HEK293 (cell line): Measurements from ENCODE around the gene E2F1.

Experiments
- KLF8 ChIP-seq: fragments of 450-650 bp; formaldehyde crosslinking; IDR thresholded peaks from 2 replicates; pipeline ENCODE4 v1.5.1; 2016; ENCODE audit warnings: missing biosample characterization, missing genetic modification characterization
- MYNN ChIP-seq: fragments of 450-650 bp; formaldehyde crosslinking; IDR thresholded peaks from 2 replicates; pipeline ENCODE4 v1.5.1; 2016; ENCODE audit warnings: missing biosample characterization, missing genetic modification characterization, borderline replicate concordance
- SP7 ChIP-seq: fragments of 450-650 bp; formaldehyde crosslinking; IDR thresholded peaks from 2 replicates; pipeline ENCODE4 v1.5.1; 2016; ENCODE audit warnings: missing biosample characterization, missing genetic modification characterization
- ZBTB7A ChIP-seq: fragments of 450-650 bp; formaldehyde crosslinking; IDR thresholded peaks from 2 replicates; pipeline ENCODE4 v1.5.1; 2016; ENCODE audit warnings: low read depth, missing biosample characterization, missing genetic modification characterization
- ZNF19 ChIP-seq: fragments of 450-650 bp; formaldehyde crosslinking; IDR thresholded peaks from 2 replicates; pipeline ENCODE4; 2016; ENCODE audit warnings: missing biosample characterization, missing genetic modification characterization, low read depth
- ZNF324 ChIP-seq: fragments of 450-650 bp; formaldehyde crosslinking; IDR thresholded peaks from 2 replicates; pipeline ENCODE4 v1.5.1; 2016; ENCODE audit warnings: missing biosample characterization, missing genetic modification characterization
- ZNF366 ChIP-seq: fragments of 450-650 bp; formaldehyde crosslinking; conservative IDR thresholded peaks from 2 replicates; pipeline ENCODE4 v1.5.1; 2016; ENCODE audit warnings: missing biosample characterization, missing genetic modification characterization
- ZNF391 ChIP-seq: fragments of 450-650 bp; formaldehyde crosslinking; IDR thresholded peaks from 2 replicates; pipeline ENCODE4 v1.5.1; 2016; ENCODE audit warnings: low read depth, missing biosample characterization, missing genetic modification characterization, borderline replicate concordance
- ZNF48 ChIP-seq: fragments of 450-650 bp; formaldehyde crosslinking; IDR thresholded peaks from 2 replicates; pipeline ENCODE4 v1.5.1; 2016; ENCODE audit warnings: missing biosample characterization, missing genetic modification characterization
- ZNF510 ChIP-seq: fragments of 450-650 bp; formaldehyde crosslinking; IDR thresholded peaks from 2 replicates; pipeline ENCODE4 v1.5.1; 2018; ENCODE audit warnings: mild to moderate bottlenecking, missing genetic modification characterization, missing biosample characterization; ENCODE audit not compliant: insufficient replicate concordance
- ZNF677 ChIP-seq: fragments of 450-650 bp; IDR thresholded peaks from 2 replicates; pipeline ENCODE4 v1.5.0; 2018; ENCODE audit warnings: missing biosample characterization, mild to moderate bottlenecking, missing genetic modification characterization, moderate library complexity
- ZNF707 ChIP-seq: fragments of 450-650 bp; formaldehyde crosslinking; IDR thresholded peaks from 2 replicates; pipeline ENCODE4 v1.5.1; 2016; ENCODE audit warnings: missing biosample characterization, missing genetic modification characterization
- TF ChIP-seq, protein P1 (sequence below): fragments of 450-650 bp; formaldehyde crosslinking; IDR thresholded peaks from 2 replicates; pipeline ENCODE4 v1.5.1; 2016; ENCODE audit warnings: missing biosample characterization, missing genetic modification characterization, borderline replicate concordance
- TF ChIP-seq, protein P2 (sequence below): fragments of 450-650 bp; formaldehyde crosslinking; IDR thresholded peaks from 2 replicates; pipeline ENCODE4 v1.5.1; 2017; ENCODE audit warnings: missing biosample characterization, missing genetic modification characterization
- TF ChIP-seq, protein P3 (sequence below): fragments of 450-650 bp; formaldehyde crosslinking; IDR thresholded peaks from 2 replicates; pipeline ENCODE4 v1.5.1; 2016; ENCODE audit warnings: missing biosample characterization, missing genetic modification characterization
- TF ChIP-seq, protein P4 (sequence below): IDR thresholded peaks from 2 replicates; pipeline ENCODE4 v1.6.1; 2011; ENCODE audit warnings: mild to moderate bottlenecking, low read depth, low read length, borderline replicate concordance
- TF ChIP-seq, protein P5 (sequence below): fragments of 450-650 bp; formaldehyde crosslinking; IDR thresholded peaks from 2 replicates; pipeline ENCODE4 v1.5.1; 2017; ENCODE audit warnings: missing biosample characterization, missing genetic modification characterization
- TF ChIP-seq, protein P6 (sequence below): fragments of 450-650 bp; formaldehyde crosslinking; IDR thresholded peaks from 2 replicates; pipeline ENCODE4 v1.5.1; 2016; ENCODE audit warnings: missing biosample characterization, missing genetic modification characterization, low read depth
- TF ChIP-seq, protein P7 (sequence below): sonication (generic); formaldehyde crosslinking; IDR thresholded peaks from 2 replicates; pipeline ENCODE4 v1.8.1; 2022; ENCODE audit warnings: mild to moderate bottlenecking, moderate library complexity, missing genetic modification reagents
- TF ChIP-seq, protein P8 (sequence below): fragments of 450-650 bp; formaldehyde crosslinking; IDR thresholded peaks from 2 replicates; pipeline ENCODE4 v1.5.1; 2016; ENCODE audit warnings: missing biosample characterization, missing genetic modification characterization
- TF ChIP-seq, protein P9 (sequence below): fragments of 450-650 bp; formaldehyde crosslinking; IDR thresholded peaks from 2 replicates; pipeline ENCODE4 v1.5.1; 2016; ENCODE audit warnings: missing biosample characterization, missing genetic modification characterization

The E2F1 gene

DNA sequence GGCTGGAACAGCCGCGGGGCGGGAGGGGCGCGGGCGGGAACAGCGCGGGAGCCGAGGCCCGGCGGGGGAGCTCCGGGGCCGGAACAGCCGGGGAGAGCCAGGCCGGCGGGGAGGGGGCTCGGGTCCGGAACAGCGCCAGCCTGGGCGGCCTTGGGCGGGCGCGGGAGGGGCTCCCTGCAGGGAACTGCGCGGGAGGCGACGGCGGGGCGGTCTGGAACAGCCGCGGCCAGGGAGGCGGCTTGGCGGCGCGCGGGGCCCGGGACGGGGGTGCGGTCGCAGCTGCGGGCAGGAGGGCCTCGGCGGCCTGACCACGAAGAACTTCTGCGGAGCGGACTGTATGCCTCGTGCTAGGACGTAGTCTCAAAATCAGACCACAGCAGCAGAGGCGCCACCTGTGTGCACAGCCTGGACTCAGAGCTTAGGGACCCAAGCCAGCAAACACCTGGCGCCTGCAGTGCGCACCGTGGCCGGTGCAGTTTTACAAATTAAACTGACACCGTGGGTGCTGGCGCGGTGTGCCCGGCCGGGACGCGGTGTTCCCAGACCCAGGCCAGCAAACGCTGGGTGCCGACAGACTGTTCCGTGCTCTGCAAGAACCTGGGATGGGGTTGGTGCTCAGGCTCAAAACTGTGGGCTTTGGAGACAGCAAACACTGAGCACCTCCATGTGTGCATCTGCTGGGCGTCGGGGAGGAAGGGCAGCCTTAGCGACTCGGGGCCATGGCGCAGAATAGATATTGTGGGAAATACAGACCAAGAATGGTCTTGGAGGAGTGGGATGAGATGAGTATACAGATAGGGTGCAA, 46.2 kb upstream of the E2F1 start (continued):
- TF ChIP-seq, protein P1, sequence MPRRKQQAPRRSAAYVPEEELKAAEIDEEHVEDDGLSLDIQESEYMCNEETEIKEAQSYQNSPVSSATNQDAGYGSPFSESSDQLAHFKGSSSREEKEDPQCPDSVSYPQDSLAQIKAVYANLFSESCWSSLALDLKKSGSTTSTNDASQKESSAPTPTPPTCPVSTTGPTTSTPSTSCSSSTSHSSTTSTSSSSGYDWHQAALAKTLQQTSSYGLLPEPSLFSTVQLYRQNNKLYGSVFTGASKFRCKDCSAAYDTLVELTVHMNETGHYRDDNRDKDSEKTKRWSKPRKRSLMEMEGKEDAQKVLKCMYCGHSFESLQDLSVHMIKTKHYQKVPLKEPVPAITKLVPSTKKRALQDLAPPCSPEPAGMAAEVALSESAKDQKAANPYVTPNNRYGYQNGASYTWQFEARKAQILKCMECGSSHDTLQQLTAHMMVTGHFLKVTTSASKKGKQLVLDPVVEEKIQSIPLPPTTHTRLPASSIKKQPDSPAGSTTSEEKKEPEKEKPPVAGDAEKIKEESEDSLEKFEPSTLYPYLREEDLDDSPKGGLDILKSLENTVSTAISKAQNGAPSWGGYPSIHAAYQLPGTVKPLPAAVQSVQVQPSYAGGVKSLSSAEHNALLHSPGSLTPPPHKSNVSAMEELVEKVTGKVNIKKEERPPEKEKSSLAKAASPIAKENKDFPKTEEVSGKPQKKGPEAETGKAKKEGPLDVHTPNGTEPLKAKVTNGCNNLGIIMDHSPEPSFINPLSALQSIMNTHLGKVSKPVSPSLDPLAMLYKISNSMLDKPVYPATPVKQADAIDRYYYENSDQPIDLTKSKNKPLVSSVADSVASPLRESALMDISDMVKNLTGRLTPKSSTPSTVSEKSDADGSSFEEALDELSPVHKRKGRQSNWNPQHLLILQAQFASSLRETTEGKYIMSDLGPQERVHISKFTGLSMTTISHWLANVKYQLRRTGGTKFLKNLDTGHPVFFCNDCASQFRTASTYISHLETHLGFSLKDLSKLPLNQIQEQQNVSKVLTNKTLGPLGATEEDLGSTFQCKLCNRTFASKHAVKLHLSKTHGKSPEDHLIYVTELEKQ (tag by site-specific recombination) = no peak
- TF ChIP-seq ZNF366 (no peak), ZBTB7A (no peak), ZNF510 (tag by site-specific recombination) (no peak), ZNF707 (no peak), ZNF19 (tag by site-specific recombination) (no peak), ZNF391 (tag by site-specific recombination) (peak; percentile 50; the same call in 1 of the 2 replicates), ZNF324 (tag by site-specific recombination) (no peak), MYNN (tag by site-specific recombination) (no peak), ZNF677 (tag by site-specific recombination) (no peak), ZNF48 (tag by site-specific recombination) (no peak), SP7 (tag by site-specific recombination) (peak; percentile 22; the same call in 1 of the 2 replicates), KLF8 (tag by site-specific recombination) (peak; percentile 32; the same call in 1 of the 2 replicates)
- TF ChIP-seq, protein P2, sequence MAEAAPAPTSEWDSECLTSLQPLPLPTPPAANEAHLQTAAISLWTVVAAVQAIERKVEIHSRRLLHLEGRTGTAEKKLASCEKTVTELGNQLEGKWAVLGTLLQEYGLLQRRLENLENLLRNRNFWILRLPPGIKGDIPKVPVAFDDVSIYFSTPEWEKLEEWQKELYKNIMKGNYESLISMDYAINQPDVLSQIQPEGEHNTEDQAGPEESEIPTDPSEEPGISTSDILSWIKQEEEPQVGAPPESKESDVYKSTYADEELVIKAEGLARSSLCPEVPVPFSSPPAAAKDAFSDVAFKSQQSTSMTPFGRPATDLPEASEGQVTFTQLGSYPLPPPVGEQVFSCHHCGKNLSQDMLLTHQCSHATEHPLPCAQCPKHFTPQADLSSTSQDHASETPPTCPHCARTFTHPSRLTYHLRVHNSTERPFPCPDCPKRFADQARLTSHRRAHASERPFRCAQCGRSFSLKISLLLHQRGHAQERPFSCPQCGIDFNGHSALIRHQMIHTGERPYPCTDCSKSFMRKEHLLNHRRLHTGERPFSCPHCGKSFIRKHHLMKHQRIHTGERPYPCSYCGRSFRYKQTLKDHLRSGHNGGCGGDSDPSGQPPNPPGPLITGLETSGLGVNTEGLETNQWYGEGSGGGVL (tag by site-specific recombination) = peak; percentile 45; the same call in 1 of the 2 replicates
- TF ChIP-seq, protein P3, sequence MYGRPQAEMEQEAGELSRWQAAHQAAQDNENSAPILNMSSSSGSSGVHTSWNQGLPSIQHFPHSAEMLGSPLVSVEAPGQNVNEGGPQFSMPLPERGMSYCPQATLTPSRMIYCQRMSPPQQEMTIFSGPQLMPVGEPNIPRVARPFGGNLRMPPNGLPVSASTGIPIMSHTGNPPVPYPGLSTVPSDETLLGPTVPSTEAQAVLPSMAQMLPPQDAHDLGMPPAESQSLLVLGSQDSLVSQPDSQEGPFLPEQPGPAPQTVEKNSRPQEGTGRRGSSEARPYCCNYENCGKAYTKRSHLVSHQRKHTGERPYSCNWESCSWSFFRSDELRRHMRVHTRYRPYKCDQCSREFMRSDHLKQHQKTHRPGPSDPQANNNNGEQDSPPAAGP (tag by site-specific recombination) = 0 out of 2 replicates have a peak, but pooled peaks have one; percentile 30
- TF ChIP-seq, protein P4, sequence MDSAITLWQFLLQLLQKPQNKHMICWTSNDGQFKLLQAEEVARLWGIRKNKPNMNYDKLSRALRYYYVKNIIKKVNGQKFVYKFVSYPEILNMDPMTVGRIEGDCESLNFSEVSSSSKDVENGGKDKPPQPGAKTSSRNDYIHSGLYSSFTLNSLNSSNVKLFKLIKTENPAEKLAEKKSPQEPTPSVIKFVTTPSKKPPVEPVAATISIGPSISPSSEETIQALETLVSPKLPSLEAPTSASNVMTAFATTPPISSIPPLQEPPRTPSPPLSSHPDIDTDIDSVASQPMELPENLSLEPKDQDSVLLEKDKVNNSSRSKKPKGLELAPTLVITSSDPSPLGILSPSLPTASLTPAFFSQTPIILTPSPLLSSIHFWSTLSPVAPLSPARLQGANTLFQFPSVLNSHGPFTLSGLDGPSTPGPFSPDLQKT = no peak
- TF ChIP-seq, protein P5, sequence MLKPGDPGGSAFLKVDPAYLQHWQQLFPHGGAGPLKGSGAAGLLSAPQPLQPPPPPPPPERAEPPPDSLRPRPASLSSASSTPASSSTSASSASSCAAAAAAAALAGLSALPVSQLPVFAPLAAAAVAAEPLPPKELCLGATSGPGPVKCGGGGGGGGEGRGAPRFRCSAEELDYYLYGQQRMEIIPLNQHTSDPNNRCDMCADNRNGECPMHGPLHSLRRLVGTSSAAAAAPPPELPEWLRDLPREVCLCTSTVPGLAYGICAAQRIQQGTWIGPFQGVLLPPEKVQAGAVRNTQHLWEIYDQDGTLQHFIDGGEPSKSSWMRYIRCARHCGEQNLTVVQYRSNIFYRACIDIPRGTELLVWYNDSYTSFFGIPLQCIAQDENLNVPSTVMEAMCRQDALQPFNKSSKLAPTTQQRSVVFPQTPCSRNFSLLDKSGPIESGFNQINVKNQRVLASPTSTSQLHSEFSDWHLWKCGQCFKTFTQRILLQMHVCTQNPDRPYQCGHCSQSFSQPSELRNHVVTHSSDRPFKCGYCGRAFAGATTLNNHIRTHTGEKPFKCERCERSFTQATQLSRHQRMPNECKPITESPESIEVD (tag by site-specific recombination) = no peak
- TF ChIP-seq, protein P6, sequence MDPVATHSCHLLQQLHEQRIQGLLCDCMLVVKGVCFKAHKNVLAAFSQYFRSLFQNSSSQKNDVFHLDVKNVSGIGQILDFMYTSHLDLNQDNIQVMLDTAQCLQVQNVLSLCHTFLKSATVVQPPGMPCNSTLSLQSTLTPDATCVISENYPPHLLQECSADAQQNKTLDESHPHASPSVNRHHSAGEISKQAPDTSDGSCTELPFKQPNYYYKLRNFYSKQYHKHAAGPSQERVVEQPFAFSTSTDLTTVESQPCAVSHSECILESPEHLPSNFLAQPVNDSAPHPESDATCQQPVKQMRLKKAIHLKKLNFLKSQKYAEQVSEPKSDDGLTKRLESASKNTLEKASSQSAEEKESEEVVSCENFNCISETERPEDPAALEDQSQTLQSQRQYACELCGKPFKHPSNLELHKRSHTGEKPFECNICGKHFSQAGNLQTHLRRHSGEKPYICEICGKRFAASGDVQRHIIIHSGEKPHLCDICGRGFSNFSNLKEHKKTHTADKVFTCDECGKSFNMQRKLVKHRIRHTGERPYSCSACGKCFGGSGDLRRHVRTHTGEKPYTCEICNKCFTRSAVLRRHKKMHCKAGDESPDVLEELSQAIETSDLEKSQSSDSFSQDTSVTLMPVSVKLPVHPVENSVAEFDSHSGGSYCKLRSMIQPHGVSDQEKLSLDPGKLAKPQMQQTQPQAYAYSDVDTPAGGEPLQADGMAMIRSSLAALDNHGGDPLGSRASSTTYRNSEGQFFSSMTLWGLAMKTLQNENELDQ = no peak
- TF ChIP-seq, protein P7, sequence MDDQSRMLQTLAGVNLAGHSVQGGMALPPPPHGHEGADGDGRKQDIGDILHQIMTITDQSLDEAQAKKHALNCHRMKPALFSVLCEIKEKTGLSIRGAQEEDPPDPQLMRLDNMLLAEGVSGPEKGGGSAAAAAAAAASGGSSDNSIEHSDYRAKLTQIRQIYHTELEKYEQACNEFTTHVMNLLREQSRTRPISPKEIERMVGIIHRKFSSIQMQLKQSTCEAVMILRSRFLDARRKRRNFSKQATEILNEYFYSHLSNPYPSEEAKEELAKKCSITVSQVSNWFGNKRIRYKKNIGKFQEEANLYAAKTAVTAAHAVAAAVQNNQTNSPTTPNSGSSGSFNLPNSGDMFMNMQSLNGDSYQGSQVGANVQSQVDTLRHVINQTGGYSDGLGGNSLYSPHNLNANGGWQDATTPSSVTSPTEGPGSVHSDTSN (CRISPR knock-in tag) = peak; percentile 60
- TF ChIP-seq, protein P8, sequence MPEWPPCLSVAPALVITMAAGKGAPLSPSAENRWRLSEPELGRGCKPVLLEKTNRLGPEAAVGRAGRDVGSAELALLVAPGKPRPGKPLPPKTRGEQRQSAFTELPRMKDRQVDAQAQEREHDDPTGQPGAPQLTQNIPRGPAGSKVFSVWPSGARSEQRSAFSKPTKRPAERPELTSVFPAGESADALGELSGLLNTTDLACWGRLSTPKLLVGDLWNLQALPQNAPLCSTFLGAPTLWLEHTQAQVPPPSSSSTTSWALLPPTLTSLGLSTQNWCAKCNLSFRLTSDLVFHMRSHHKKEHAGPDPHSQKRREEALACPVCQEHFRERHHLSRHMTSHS (tag by site-specific recombination) = no peak
- TF ChIP-seq, protein P9, sequence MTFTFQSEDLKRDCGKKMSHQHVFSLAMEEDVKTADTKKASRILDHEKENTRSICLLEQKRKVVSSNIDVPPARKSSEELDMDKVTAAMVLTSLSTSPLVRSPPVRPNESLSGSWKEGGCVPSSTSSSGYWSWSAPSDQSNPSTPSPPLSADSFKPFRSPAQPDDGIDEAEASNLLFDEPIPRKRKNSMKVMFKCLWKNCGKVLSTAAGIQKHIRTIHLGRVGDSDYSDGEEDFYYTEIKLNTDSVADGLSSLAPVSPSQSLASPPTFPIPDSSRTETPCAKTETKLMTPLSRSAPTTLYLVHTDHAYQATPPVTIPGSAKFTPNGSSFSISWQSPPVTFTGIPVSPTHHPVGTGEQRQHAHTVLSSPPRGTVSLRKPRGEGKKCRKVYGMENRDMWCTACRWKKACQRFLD (tag by site-specific recombination) = no peak
